Uterine smooth muscle cell (primary cell): ENCODE results near the gene TAF11L6. TPM values are rescaled to one million over a fixed set of nuclear protein-coding genes. Genes with fewer than 3 reads are reported as not detected.

Experiments used
- total RNA-seq: library from RNA; depleted of rRNA; stranded (reverse); fragments of >200 nt; gene quantifications from 2 replicates; pipeline ENCODE4 v1.2.3, GENCODE V29; 2014

The TAF11L6 gene
- not detected in 2 replicates for total RNA-seq

GRCh38 chr5:17528369-17528768, at the start of gene TAF11L6:
TSS of gene TAF11L6 (plus strand) at chr5:17528669.

DNA sequence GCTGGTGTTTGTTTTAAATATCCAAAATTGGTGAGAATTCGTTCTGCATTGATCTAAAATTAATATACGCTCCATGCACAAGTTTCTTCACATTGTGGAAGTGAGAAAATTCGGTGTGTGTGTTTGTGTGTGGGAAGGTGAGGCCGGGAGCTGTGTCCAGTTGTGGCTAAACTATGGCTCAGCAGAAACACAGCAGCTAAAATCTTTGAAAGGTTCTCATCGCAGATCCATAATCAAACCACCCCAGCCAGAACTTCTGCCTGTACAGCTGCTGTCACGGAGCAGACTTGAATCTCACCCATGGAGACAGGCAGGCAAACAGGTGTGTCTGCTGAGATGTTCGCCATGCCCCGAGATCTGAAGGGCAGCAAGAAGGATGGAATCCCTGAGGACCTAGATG, 30.5 kb upstream of the TAF11L6 start, which contains the start of gene TAF11L2:
Gene TAF11L2, plus strand, starts transcription at position 301 of the 400 bp plus-strand sequence.

DNA sequence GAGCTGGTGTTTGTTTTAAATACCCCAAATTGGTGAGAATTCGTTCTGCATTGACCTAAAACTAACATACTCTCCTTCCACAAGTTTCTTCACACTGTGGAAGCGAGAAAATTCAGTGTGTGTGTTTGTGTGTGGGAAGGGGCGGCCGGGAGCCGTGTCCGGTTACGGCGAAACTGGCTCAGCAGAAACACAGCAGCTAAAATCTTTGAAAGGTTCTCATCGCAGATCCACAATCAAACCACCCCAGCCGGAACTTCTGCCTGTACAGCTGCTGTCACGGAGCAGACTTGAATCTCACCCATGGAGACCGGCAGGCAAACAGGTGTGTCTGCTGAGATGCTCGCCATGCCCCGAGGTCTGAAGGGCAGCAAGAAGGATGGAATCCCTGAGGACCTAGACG, 10.4 kb upstream of the TAF11L6 start, which contains the start of gene TAF11L3:
Gene TAF11L3, plus strand, starts transcription at position 301 of the 400 bp plus-strand sequence.

DNA sequence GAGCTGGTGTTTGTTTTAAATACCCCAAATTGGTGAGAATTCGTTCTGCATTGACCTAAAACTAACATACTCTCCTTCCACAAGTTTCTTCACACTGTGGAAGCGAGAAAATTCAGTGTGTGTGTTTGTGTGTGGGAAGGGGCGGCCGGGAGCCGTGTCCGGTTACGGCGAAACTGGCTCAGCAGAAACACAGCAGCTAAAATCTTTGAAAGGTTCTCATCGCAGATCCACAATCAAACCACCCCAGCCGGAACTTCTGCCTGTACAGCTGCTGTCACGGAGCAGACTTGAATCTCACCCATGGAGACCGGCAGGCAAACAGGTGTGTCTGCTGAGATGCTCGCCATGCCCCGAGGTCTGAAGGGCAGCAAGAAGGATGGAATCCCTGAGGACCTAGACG, 7.0 kb upstream of the TAF11L6 start, which contains the start of gene TAF11L4:
Gene TAF11L4, plus strand, starts transcription at position 301 of the 400 bp plus-strand sequence.

GRCh38 chr5:17524935-17525334, 3.5 kb upstream of the TAF11L6 start, which contains the start of gene TAF11L5:
TSS of gene TAF11L5 (plus strand) at chr5:17525235.

Other genes starting within 250 kb of the TAF11L6 start
- not detected in 2 replicates for gene TAF11L2, start 30.4 kb upstream of the TAF11L6 start, total RNA-seq
- not detected in 2 replicates for gene TAF11L3, start 10.3 kb upstream of the TAF11L6 start, total RNA-seq
- gene TAF11L4, start 6.9 kb upstream of the TAF11L6 start, total RNA-seq = not detected in 2 replicates
- not detected in 2 replicates for gene TAF11L5, start 3.4 kb upstream of the TAF11L6 start, total RNA-seq
- not detected in 2 replicates for gene TAF11L7, start 57.1 kb downstream of the TAF11L6 start, total RNA-seq
- gene TAF11L8, start 62.3 kb downstream of the TAF11L6 start, total RNA-seq = not detected in 2 replicates
- gene TAF11L9, start 65.7 kb downstream of the TAF11L6 start, total RNA-seq = not detected in 2 replicates
- gene TAF11L10, start 69.2 kb downstream of the TAF11L6 start, total RNA-seq = not detected in 2 replicates
- not detected in 2 replicates for gene TAF11L11, start 75.5 kb downstream of the TAF11L6 start, total RNA-seq
- gene TAF11L12, start 81.7 kb downstream of the TAF11L6 start, total RNA-seq = not detected in 2 replicates
- gene TAF11L13, start 103.4 kb downstream of the TAF11L6 start, total RNA-seq = not detected in 2 replicates
- gene TAF11L14, start 105.8 kb downstream of the TAF11L6 start, total RNA-seq = not detected in 2 replicates